ENCODE results near the gene TM2D3.
"Not testable (repeated sequence)": the region's sequence is repeated elsewhere in the genome, so short reads cannot be mapped to it uniquely, and the experiment has no call there.

The TM2D3 gene

DNA sequence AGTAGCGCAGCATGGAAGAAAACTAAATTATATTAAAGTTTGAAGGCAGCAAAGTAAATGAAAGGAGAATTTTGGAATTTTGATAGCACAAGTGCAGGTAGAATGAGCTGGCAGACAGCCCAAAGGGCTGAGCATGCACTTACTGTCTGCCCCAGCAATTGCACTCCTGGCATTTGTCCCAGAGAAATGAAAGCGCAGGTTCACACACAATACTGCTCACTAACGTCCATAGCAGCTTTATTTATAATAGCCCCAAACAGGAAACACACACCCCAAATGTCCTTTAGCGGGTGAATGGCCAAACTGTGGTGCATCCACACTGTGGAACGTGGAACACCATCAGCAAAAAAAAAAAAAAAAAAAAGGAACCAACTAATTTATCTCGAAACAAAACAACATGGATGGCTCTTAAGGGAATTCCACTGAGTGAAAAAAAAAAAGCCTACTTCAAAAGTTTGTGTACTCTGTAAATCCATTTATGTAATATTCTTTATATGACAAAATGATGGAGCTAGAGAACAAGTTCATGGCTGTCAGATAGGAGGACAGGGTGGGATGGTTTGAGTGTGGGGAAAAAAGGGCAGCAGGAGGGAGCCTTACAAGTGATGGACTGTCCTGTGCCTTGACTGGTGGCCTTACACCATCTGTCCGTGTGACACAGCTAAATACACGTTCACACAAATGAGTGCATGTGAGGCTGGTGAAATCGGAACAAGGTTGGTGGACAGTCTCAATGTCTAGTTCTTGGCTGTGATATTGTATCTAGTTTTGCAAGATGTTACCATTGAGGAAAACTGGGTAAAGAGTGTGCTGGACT is 6.0 kb upstream of the TM2D3 start:
- Histone ChIP-seq H3K79me2 (ENCODE audit: insufficient read depth, low read depth) (peaks cover 3% of the 10 kb centered on the region; the same call in 1 of the 2 replicates), H3K27me3 (ENCODE audit: insufficient read depth, low read depth) (no peaks in the 10 kb centered on the region), H3K36me3 (ENCODE audit: insufficient read depth) (no peaks in the 10 kb centered on the region), H3K27ac (peak overlapping the region; percentile 31; the same call in 1 of the 2 replicates), H3K4me2 (peak overlapping the region; percentile 35), H3K4me3 (IDR thresholded peaks at IDR 0.05; ENCODE audit: insufficient read depth, low read depth, low read length) (no peak overlapping the region), H3K9ac (no peak overlapping the region; the same call in 1 of the 2 replicates), H4K20me1 (ENCODE audit: insufficient read depth) (no peaks in the 10 kb centered on the region), H2AFZ (ENCODE audit: low read depth) (peak overlapping the region; percentile 10; the same call in 1 of the 2 replicates), H3K4me1 (ENCODE audit: low read depth, poor library complexity, severe bottlenecking) (peaks cover 34% of the 10 kb centered on the region)
- TF ChIP-seq, protein P1, sequence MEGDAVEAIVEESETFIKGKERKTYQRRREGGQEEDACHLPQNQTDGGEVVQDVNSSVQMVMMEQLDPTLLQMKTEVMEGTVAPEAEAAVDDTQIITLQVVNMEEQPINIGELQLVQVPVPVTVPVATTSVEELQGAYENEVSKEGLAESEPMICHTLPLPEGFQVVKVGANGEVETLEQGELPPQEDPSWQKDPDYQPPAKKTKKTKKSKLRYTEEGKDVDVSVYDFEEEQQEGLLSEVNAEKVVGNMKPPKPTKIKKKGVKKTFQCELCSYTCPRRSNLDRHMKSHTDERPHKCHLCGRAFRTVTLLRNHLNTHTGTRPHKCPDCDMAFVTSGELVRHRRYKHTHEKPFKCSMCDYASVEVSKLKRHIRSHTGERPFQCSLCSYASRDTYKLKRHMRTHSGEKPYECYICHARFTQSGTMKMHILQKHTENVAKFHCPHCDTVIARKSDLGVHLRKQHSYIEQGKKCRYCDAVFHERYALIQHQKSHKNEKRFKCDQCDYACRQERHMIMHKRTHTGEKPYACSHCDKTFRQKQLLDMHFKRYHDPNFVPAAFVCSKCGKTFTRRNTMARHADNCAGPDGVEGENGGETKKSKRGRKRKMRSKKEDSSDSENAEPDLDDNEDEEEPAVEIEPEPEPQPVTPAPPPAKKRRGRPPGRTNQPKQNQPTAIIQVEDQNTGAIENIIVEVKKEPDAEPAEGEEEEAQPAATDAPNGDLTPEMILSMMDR (conservative IDR thresholded peaks at IDR 0.05; ENCODE audit: low read depth, low read length) = no peak

DNA sequence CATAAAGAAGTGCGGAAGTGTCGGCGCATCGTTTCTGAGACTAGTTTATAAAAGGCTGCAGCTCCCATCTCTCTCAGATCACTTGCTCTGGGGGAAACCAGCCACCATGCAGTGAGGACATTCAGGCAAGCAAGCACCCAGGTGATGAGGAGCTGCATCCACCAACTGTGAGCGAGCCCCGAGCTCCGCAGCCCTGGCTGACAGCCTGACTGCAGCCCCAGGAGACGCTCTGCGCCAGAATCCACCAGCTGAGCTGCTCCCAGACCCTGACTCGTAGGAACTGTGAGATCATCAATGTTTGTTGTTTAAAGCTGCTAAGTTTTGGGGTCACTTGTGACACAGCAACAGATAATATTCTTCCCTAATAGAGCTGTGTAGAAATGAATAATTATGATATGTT is 5.0 kb upstream of the TM2D3 start:
- H4K20me1 ChIP-seq (ENCODE audit: insufficient read depth) = no peaks in the 10 kb centered on the region
- H2AFZ ChIP-seq (ENCODE audit: low read depth) = no peak overlapping the region
- no peaks in the 10 kb centered on the region for H3K36me3 ChIP-seq (ENCODE audit: insufficient read depth)
- H3K27me3 ChIP-seq (ENCODE audit: insufficient read depth, low read depth) = no peaks in the 10 kb centered on the region
- no peak overlapping the region for H3K4me3 ChIP-seq (IDR thresholded peaks at IDR 0.05; ENCODE audit: insufficient read depth, low read depth, low read length)
- H3K79me2 ChIP-seq (ENCODE audit: insufficient read depth, low read depth) = peaks cover 7% of the 10 kb centered on the region; the same call in 1 of the 2 replicates
- H3K4me1 ChIP-seq (ENCODE audit: low read depth, poor library complexity, severe bottlenecking) = peaks cover 37% of the 10 kb centered on the region
- no peak overlapping the region for H3K9ac ChIP-seq
- peak overlapping the region; percentile 35; the same call in 1 of the 2 replicates for H3K4me2 ChIP-seq
- TF ChIP-seq, protein P1 (conservative IDR thresholded peaks at IDR 0.05; ENCODE audit: low read depth, low read length) = no peak
- 0 out of 2 replicates have a peak overlapping the region, but pooled peaks have one; percentile 31 for H3K27ac ChIP-seq

DNA sequence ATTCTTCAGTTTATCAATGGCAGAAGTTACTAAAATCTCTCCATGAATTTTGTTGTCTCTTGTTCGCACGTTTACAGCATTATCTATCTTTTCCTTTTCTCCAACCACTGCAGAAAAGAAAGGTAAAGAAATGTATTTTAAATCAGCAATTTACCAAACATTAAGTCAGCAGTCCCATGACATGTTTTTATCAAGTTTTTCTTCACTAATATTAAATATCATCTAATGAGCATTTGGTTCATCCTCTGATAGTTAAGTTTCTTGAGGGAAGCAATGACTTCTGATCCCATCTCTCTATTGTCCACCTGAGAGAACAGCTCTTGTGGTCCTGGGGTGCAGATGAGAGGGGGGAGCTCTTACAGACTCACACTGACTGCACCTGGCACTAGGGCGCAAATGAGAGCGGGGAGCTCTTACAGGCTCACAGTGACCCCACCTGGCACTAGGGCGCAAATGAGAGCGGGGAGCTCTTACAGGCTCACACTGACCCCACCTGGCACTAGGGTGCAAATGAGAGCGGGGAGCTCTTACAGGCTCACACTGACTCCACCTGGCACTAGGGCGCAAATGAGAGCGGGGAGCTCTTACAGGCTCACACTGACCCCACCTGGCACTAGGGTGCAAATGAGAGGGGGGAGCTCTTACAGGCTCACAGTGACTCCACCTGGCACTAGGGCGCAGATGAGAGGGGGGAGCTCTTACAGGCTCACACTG is 2.6 kb upstream of the TM2D3 start:
- H3K27me3 ChIP-seq (ENCODE audit: insufficient read depth, low read depth); H3K4me3 ChIP-seq (IDR thresholded peaks at IDR 0.05; ENCODE audit: insufficient read depth, low read depth, low read length); H2AFZ ChIP-seq (ENCODE audit: low read depth); H4K20me1 ChIP-seq (ENCODE audit: insufficient read depth); H3K9ac ChIP-seq; H3K27ac ChIP-seq; H3K4me2 ChIP-seq; H3K36me3 ChIP-seq (ENCODE audit: insufficient read depth): not testable (repeated sequence)
- peaks cover 25% of the 10 kb centered on the region for H3K79me2 ChIP-seq (ENCODE audit: insufficient read depth, low read depth)
- TF ChIP-seq, protein P1 (conservative IDR thresholded peaks at IDR 0.05; ENCODE audit: low read depth, low read length) = peak; percentile 33; the same call in 1 of the 2 replicates
- peaks cover 49% of the 10 kb centered on the region for H3K4me1 ChIP-seq (ENCODE audit: low read depth, poor library complexity, severe bottlenecking)

- H2AFZ ChIP-seq (ENCODE audit: low read depth) = no peak overlapping the region
- H3K9ac ChIP-seq = no peak overlapping the region
- TF ChIP-seq, protein P1 (conservative IDR thresholded peaks at IDR 0.05; ENCODE audit: low read depth, low read length) = no peak
- H3K4me3 ChIP-seq (IDR thresholded peaks at IDR 0.05; ENCODE audit: insufficient read depth, low read depth, low read length) = no peak overlapping the region
- H3K36me3 ChIP-seq (ENCODE audit: insufficient read depth) = no peaks in the 10 kb centered on the region
- H3K4me1 ChIP-seq (ENCODE audit: low read depth, poor library complexity, severe bottlenecking) = peaks cover 55% of the 10 kb centered on the region
- no peaks in the 10 kb centered on the region for H4K20me1 ChIP-seq (ENCODE audit: insufficient read depth)
- H3K4me2 ChIP-seq = no peak overlapping the region
- no peaks in the 10 kb centered on the region for H3K27me3 ChIP-seq (ENCODE audit: insufficient read depth, low read depth)
- H3K79me2 ChIP-seq (ENCODE audit: insufficient read depth, low read depth) = peaks cover 32% of the 10 kb centered on the region
- no peak overlapping the region for H3K27ac ChIP-seq
These were observed 2.0 kb upstream of the TM2D3 start for GRCh38 chr15:101654171-101654570.
